NT2/D1 (cell line): ENCODE measurements around the gene TRMT10C.

Experiments used
- YY1 ChIP-seq: IDR thresholded peaks from 2 replicates; pipeline ENCODE4 v1.6.1; 2011; ENCODE audit not compliant: insufficient read length, insufficient read depth
- ZNF274 ChIP-seq: IDR thresholded peaks from 2 replicates; pipeline ENCODE4 v1.6.1; 2011; ENCODE audit warnings: mild to moderate bottlenecking, low read depth, low read length

GRCh38 chr3:101602731-101603130 lies 41.1 kb downstream of the TRMT10C start:
- no peak for TF ChIP-seq ZNF274
- no peak for TF ChIP-seq YY1
